ENCODE data around the gene HRAS.

GRCh38 chr11:560305-561147 lies 25.1 kb upstream of the HRAS start, which contains the start of the genes LMNTD2 and RASSF7:
- TF ChIP-seq CTCF (IDR thresholded peaks at IDR 0.05) = no peak
- TF ChIP-seq EZH2 (IDR thresholded peaks at IDR 0.05) = no peak

Data from neural progenitor cell (in vitro differentiated cells).